SK-N-MC (cell line): ENCODE data around the gene KMT5C.

Experiments
- EZH2 ChIP-seq: fragments of 200-600 bp; sonication (generic); IDR thresholded peaks from one replicate; pipeline ENCODE4 v1.6.1; 2017; ENCODE audit warnings: antibody characterized with exemption
- FOXP2 ChIP-seq: optimal IDR thresholded peaks from 2 replicates; pipeline ENCODE3; 2011; ENCODE audit warnings: mild to moderate bottlenecking, moderate library complexity; ENCODE audit not compliant: insufficient read depth; ENCODE audit errors: extremely low read length, control extremely low read depth
- POLR2AphosphoS5 ChIP-seq: IDR thresholded peaks from 2 replicates; pipeline ENCODE4 v1.6.1; 2012; ENCODE audit warnings: mild to moderate bottlenecking, low read depth, low read length, borderline replicate concordance

- TF ChIP-seq EZH2 (no peak), POLR2AphosphoS5 (no peak), FOXP2 (no peak)
Observed at GRCh38 chr19:55333870-55334269, 5.8 kb upstream of the KMT5C start.
